ENCODE results near the gene OR5T3.
"Not testable (repeated sequence)": the region's sequence is repeated elsewhere in the genome, so short reads cannot be mapped to it uniquely, and the experiment has no call there.

OR5T3 gene

GRCh38 chr11:56251954-56252353 lies at the start of gene OR5T3:
Gene OR5T3 (plus strand): TSS chr11:56252254. CDS start chr11:56252254, 0 bp downstream.
- no peak for DNase-seq

GRCh38 chr11:56207790-56208189 lies 44.3 kb upstream of the OR5T3 start:
- no peak for DNase-seq

DNA sequence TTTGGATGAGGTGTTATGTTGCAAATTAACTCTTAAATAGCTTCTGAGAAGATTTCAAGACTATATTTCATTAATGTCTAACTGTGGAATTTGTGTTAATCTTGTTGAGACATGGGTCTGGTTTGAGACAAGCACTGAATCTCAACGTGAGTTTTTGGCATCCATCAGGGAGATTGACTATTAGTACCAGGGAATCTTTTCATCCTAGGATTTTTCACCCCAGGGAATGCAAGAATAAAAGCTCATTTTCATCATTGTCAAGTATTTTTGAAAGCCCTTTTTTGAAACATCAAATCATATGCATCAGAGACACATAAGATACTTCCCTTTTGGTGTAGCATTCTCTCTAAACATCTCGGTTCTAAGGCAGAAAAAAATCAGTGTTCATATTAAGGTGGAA lies 37.5 kb upstream of the OR5T3 start:
- DNase-seq: no peak

GRCh38 chr11:56219735-56220134 lies 32.3 kb upstream of the OR5T3 start:
- not testable (repeated sequence) for DNase-seq

- no peak for DNase-seq
These were observed 17.9 kb upstream of the OR5T3 start, which contains the start of gene OR5T2 for GRCh38 chr11:56234155-56234554. Gene OR5T2 (minus strand): TSS chr11:56234255. CDS start chr11:56233062, 1,193 bp downstream.

DNA sequence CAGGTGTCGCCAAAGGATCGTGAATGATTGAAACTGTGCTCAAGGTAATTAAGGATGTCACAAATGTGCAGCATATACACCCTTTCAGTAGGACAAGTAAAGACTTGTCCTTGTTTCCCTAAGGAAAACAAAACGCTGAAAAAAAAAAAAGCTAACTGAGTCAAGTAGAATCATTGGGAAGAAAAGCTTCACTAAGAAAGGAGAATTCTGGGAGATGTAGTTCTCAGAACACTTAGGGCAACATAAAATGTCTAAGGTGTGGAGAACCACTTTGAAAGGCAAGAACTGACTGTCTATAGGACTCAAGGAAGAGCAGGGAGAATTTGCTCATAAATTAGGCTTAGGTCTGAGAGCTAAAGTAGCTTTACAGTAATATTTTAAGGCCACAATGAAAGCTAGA lies 19.0 kb downstream of the OR5T3 start:
- no peak for DNase-seq

GRCh38 chr11:56273854-56274253 lies 21.8 kb downstream of the OR5T3 start, which contains the start of gene OR5T1:
Gene OR5T1 (plus strand): TSS chr11:56274154. CDS start chr11:56275639, 1,485 bp downstream.
- DNase-seq: no peak

GRCh38 chr11:56292154-56292553 lies 40.1 kb downstream of the OR5T3 start, which contains the start of gene OR8H1:
Gene OR8H1 (minus strand): TSS chr11:56292254. CDS start chr11:56291062, 1,192 bp downstream.
- DNase-seq: no peak

- DNase-seq: no peak
These were observed 44.8 kb downstream of the OR5T3 start for GRCh38 chr11:56296898-56297297.
